Activated CD4-positive, alpha-beta T cell treated with anti-CD3 and anti-CD28 coated beads, Interleukin-2, amount 50 U/mL, for 4 hours (primary cell): ENCODE measurements around the gene TAS2R38.
"Not testable (repeated sequence)": the region's sequence is repeated elsewhere in the genome, so short reads cannot be mapped to it uniquely, and the experiment has no call there.

Source experiments
- DNase-seq, 2 experiments: peaks; one replicate each; pipeline ENCODE4 v3.0.0-alpha.2; 2020

The TAS2R38 gene

DNA sequence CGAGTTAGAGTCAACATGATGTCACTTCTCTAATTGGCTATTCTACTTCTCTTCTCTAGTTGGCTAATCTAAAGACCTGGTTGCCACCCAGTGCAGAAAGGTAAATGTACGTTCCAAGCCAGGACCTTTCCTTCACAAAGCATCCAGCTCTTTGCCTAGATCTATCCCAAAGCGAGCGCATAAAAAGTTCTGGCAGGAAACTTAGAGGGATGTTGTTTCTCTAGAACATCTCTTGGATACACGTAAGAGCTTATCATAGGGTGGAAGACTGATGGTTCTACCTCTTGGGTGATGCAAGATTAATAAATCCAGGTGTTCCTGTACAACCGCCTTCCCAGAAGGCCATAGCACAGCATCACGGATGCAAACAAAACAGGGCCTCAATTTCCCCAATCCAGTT lies at the start of gene TAS2R38:
TSS of gene TAS2R38 (minus strand) at position 101 of the 400 bp plus-strand sequence. CDS start at position 17, 84 bp downstream.
- DNase-seq: no peak

DNA sequence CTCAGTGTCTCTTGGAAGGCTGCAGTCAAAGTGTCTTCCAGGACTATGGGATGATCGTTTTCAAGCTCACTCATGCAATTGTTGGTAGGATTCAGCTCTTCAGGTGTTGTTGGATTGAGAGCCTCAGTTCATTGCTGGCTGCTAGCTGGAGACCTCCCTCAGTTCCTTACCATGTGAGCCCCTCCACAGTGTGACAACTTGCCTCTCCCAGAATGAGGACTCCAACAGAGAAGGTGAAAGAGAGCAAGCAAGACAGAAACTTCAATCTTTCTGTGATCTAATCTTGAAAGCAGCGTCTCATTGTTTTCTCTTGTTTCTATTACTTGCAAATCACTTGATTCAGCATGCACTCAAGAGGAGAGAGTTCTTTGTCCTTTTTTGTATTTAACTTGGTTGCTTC lies 44.6 kb upstream of the TAS2R38 start:
- no peak for DNase-seq

DNA sequence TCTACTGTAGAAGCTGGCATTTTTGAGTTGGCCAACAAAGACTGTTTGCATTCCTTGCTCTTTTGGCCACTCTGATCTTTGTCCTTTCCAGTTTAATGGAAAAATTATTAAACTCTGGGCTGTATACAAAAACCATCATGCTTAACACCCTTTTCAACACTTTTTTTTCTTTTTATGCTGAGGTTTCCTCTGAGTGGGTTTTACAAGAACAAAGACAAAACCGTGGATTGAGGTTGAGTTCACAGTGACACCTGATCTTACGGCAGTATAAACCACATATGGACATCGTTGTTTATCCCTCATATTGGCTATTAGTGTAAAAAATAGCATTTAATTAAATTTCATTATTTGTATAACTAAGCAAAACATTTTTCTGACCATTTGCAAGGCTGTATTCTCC lies 43.9 kb upstream of the TAS2R38 start:
- DNase-seq: no peak

DNA sequence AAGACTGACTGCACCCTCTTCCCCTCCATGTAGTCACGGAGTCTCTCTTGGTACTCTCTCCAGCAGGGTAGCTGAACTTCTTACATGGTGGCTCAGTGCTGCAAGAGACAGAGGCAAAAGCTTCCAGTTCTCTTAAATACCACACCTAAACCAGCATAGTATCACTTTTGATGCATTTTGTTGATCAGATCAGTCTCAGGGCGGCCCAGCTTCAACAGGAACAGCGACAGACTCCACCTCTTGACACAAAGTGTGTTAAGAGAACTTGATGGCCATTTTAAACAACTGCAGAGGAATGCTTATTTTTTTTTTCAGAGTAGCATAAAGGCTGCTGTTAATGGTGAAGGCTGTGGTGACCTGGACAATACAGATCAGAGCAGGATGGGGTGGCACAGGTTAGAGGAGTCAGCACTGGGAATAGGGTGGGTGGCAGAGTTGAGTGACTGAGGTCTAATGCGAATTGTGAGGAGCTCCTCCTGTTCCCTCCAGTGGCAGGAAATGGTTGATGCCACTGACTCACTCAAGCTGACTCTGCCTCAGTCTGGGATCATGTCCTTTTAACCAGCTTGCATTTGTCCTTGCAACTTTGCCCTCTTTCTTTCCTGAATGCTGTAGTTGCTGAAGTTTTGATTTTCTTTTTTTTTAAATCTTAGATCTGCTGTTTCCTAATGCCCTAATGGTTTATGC lies 39.4 kb upstream of the TAS2R38 start:
- DNase-seq: no peak

DNA sequence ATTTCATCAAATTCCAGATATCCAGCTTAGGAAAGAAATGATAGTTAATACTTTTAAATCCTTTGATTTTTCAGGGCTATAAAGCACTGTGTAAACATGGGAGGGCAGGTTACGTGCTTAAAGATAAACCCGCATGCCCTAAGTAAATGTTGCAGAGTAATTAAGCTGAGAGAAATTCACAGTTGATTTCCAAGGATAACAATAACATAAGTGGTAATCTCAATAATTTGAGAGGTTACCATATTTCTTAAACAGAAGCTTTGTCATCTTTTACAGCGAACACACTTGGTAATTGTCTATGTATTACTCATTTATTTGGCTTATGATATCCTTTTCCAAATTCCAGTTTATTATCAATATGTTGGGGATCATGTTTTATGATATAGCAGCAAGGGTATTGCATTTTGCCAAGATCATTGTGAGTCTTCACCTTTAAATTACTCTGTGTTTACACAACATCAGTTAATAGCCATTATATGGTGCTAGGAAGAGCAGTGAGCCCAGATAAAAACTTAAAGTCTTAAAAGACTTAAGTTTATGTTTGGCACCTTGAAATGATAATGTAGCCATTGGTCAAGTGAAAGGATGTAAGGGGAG lies 37.5 kb upstream of the TAS2R38 start:
- DNase-seq: no peak

DNA sequence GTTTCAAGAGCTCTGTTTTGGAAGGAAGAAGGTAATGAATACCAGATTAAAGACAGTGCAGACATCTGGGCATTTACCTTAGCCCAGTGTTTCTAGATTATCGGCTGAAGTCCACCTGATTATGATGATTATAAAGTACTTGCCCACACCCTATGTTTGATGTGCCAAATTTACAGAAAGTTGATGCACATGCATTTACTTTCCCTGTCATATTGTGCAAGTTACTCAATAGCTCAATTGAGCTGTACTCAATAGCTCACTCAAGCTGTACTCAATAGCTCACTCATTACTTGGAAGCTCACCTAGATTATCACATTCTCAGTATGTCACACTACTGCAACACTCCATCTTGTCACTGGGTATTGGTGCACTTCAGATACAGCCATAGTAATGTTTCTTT lies 35.6 kb upstream of the TAS2R38 start:
- no peak for DNase-seq

DNA sequence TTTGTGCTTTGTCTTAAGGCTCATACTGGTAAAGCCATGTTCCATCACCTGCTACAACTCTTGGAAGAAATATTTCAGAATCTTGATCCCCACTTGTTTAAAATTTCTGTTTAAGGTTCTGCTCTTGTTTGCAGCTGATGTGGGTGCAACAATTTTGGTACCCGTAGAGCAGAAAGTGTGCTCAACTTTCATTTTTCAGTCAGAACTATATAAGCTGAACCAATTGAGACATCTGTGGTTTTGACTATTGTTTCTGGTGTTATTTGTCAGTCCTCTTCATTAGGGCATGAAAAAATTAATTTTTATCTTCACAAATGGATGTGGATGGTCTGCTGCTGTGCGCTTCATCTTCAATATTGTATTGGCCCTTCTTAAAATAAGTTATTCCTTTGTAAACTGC lies 33.0 kb upstream of the TAS2R38 start:
- DNase-seq: no peak

DNA sequence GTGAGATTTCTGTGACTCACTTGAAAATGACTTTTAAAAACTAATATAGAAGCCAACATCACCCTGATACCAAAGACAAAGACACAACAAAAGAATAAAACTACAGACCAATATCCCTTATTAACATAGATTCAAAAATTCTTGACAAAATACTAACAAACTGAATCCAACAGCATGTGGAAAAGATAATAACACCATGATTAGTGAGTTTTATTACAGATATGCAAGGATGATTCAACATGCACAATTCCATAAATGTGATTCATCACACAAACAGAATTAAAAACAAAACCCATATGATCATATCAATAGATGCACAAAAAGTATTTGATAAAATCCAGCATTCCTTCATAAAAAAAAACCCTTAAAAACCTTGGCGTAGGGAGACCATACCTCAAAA lies 28.6 kb upstream of the TAS2R38 start:
- DNase-seq: no peak

DNA sequence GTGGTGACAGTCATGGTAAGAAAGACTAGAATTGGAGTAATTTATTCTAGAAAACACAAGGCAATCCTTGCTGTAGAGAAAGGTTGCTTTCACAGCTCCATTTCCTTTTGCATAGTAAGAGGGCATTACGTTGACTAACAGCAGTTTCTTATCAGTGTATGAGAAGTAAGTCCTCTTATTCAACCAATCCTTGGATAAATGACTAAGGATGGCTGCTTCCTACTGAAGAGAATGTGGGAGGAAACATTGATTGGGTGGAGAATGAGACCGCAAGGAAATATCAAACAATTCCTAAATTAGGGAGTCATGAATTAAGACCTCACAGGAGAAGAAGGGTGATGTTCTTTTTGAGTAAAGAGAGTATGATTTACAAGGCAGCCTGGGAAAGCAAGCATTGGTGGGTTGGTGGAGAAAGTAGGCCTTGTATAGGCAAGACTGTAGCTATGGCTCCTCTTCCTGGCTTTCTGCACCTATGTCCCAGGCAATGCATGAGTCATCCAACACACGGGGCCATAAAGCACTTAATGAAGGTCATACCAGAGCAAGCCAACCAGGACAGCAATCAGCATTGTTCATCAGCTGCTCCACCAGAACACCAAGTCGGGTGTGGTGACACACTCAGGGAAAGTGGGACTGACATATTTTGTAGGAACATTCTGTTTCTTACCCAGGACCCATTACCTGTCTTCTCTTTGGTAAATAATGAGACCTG lies 27.7 kb upstream of the TAS2R38 start:
- DNase-seq: no peak

DNA sequence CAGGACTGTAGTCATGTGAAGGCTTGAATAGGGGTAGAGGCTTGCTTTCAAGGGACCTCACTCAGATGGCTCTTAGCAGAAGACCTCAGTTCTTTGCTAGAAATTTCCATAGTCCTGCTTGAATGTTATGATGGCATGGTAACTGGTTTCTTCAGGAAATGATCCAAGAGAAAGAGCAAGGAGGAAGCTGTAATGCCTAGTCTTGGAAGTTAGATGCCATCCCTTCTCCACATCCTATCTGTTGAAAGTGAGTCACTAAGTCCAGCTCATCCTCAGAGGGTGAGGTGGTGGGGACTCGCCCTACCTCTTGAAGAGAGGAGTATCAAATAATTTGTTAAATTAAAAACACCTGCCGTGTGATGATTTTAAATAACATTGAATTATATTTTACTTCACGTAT lies 26.7 kb upstream of the TAS2R38 start:
- DNase-seq: no peak

DNA sequence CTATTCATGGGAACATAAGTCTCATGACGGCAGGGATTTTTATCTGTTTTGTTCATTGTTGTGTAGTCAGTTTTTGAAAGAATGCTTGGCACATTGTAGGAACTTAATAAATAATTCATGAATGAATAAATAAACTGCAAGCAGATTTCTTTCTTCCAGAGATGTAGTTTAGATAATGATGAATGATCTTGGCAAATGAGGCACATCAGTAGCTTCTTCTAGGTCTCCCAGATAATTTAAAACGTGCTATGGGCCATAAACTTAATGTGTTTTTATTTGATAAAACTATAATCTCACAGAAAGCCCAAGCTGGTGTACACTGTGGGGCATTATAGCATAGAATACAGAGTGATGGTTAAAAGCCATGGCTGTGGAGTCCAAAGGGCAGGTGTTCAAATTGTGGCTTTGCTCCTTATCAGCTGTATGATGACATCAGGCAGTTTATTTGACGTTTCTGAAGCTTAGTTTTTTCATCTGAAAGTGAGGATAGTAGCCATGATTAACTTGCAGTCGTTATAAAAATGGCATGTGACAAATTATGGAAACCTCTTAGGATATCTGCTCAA lies 25.6 kb upstream of the TAS2R38 start:
- no peak for DNase-seq

DNA sequence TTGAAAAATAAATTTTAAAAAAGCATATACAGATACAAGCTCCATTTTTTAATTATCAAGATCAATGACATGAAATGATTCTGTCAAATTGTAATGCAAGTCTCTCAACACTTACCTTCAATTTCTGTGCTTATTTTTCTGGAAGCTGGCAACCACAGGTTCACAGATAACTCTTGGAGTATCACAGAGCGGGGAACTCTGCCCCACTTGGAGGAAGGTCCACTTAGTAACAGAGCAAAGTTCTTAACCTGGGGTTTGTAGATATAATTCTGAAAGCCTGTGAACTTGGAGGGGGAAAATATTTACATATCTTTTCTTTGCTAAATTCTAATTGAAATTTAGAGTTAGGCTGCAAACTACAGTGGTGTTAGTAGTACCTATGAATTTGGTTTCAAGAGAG lies 19.8 kb upstream of the TAS2R38 start:
- DNase-seq: no peak

DNA sequence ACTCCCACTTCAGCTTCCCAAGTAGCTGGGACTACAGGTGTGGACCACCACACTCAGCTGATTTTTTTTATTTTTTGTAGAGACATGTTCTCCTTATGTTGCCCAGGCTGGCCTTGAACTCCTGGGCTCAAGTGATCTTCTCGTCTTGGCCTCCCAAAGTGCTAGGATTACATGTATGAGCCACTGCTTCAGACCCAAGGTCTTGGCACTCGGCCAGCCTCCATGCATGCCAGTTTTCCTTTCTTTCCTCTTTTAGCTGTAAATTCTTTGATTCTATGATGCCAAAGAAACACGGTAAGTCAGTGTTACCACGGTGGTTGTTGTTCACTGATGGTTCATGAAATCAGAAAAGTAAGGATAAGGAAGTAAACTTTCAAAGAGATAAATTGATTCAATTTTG lies 19.1 kb upstream of the TAS2R38 start:
- DNase-seq: no peak

DNA sequence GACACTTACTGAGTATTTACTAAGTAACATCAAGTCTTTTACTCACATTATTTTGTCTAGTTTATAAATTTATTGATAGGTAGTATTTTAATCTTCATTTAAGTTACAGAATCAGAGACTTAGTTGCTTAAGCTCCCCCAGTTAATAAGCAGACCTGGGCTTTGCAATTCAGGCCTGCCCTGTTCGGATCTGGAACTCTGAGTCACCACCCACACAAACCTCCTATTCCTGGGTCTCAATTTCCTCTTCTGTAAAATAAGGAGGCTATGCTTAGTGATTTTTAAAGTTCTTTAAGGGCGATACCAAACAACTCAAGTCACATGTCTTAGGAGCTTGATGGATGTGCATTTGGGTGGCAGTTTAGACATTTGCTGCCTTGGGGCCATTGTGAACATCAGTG lies 18.6 kb upstream of the TAS2R38 start:
- no peak for DNase-seq

DNA sequence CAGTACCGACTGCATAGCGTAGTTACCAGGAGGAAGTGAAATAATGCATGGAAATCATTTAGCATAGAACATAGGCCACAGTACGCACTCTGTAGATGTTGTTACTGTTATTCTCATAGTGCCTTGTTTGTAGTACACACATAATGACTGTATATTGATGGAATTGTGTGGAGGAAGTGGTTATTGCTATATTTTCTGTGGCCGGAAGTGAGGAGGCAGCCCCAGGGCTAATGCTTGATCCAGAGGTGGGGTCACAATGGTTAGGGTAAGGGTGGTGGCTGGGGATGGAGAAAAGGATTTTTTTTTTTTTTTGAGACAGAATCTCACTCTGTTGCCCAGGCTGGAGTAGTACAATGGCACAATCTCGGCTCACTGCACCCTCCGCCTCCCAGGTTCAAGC lies 17.6 kb upstream of the TAS2R38 start:
- no peak for DNase-seq

DNA sequence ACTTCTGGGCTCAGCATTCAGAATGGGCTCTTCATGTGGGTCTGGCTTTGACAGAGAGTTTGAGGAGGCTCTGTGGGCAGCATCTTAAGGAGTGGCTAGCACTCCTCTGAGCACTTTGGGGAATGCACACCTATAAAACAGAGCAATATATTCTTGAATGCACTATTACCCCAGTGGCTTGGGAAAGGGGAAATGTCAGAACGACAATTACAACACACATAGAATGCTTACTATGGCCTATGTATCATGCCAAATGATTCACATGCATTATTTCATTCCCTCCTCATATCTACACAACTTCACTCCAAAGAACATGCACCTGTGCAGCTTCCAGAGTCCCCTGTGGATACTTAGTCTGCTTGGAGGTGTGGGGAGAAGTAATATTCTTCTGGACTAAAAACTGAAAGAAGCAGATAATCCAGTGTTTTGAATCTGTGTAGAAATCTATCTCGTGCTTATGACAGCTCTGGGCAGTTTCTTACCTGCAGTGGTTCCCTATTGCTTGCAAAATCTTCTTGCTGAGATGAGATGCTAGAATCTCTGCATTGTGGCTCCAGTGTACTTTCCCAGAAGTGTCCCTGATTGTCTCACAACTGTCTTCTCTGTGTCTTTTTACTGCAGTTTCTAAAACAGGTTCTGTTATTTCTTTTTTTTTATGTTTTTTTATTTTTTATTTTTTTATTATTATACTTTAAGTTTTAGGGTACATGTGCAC lies 16.6 kb upstream of the TAS2R38 start:
- no peak for DNase-seq

DNA sequence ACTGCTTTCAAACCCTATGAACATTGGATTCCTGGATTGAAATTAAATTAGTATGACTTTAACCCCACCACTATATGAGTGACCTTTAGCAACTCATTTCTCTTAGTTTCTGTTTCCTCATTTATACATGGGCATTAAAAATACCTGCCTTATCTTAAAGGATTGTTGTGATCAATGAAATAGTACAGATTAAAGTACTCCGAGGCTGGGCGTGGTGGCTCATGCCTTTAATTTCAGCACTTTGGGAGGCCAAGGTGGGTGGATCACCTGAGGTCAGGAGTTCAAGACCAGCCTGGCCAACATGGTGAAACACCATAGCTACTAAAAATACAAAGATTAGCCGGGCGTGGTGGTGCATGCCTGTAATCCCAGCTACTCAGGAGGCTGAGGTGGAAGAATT lies 14.2 kb upstream of the TAS2R38 start:
- DNase-seq: not testable (repeated sequence)

DNA sequence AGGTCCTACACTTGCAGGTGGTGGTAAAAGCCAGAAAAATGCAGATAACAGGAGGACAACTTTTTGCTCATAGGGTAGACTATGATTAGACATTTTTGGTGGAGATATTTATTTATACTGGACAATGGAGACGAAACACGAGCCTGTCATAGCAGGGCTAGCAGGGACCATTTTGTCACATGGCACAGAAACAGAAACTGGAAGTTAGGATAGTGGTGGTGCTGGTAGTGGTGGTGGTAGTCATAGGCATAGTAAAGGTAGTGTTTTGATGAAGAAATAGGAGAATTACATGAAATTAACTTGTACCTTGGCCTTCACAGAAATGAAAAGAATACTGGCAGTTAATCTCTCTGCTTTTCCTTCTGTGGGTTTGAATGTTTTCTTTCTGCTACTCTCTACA lies 13.3 kb upstream of the TAS2R38 start:
- no peak for DNase-seq

DNA sequence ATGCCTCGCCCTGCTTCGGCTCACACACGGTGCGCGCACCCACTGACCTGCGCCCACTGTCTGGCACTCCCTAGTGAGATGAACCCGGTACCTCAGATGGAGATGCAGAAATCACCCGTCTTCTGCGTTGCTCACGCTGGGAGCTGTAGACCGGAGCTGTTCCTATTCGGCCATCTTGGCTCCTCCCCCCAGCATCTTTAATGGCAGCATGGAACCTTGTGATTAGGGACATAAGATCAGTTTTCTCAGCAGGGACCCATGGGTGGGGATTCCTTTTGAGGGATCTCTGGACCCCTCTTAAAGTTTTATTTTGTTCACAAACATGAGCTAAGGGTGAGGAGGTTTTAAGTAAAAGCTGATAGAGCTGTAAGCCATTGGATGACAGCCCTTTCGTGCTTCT lies 12.4 kb upstream of the TAS2R38 start:
- DNase-seq: not testable (repeated sequence)

DNA sequence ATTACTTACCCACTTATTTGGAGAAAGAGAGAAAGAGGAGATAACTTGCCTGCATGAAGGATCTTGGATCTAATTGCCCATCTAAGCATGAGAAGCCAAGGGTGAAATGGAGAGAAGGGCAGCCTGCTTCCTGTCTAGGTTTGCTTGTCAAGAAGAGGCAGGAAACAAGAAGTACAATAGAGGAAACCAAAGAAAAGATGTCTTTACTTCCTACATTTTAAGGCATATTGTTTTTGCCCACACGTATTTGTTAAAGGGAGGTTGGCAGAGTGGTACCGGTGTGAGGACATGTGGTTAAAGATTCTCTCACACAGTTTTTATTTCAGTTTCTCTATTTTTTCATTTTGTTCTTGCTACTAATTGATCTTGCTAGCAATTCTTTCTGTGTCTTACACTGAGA lies 6.0 kb upstream of the TAS2R38 start:
- no peak for DNase-seq

DNA sequence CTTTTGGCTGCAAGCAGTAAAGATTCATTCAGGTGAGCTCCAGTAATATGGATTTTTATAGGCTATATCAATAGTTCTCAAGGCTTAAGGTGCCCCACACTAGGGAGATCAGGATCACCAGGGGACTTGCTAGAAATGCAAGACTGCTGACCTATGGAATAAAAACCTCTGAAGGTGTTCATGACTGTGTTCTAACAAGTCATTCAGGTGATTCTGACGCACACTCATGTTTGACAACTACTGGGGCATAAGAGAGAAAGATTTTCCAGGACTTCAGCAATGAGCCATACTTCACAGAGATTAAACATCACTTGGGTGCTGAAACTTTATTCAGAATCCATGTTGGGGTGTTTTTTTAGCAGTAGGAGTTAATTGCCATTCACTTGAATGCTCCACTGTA lies 4.8 kb upstream of the TAS2R38 start:
- no peak for DNase-seq

DNA sequence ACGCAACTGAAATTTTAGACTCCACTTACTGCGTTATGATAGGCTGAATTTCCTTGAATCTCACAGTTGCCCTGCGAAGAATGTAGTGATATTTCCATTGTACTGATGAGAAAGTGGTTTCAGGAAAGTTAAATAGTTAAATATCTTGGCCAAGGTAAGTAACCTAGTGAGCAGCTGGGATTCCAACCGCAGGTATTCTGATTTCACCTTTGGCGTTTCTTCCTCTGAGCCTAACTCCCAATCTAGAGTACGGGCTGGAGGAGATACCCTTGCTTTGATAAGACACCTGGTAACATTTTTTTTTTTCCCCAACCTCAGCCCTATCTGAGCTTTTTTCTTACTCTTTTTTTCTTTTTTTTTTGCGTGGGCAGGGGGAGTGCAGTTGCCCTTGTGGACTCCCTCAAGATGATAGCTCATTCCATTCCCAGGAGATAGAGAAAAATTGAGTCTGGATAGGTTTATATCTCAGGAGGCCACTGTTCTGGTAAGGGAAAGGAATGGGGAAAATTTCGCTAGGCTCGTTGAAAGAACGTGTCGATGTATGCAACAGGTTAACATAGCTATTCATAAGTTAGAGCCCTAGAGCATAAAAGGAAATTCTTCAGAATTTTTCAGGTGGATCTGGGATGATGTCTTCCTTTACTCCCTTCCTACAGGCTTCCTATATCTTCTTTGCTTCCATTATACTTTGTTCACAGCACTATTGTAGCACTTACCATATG lies 3.1 kb upstream of the TAS2R38 start:
- no peak for DNase-seq
